Testis (tissue), 3 donors: ENCODE data around the gene ELP2. TPM values are rescaled to one million over a fixed set of nuclear protein-coding genes. Genes with fewer than 3 reads are reported as not detected.
"Not testable (repeated sequence)": the region's sequence is repeated elsewhere in the genome, so short reads cannot be mapped to it uniquely, and the experiment has no call there.

Source experiments
- DNase-seq: peaks from one replicate; pipeline ENCODE4 v3.0.0-alpha.2; 2019
- H3K27ac ChIP-seq, 2 donors: fragments of 200-600 bp; sonication (generic); one replicate each; pipeline ENCODE4 v1.5.1; 2019
- H3K27me3 ChIP-seq: fragments of 200-600 bp; sonication (generic); one replicate; pipeline ENCODE4 v1.5.1; 2019
- H3K36me3 ChIP-seq: fragments of 200-600 bp; sonication (generic); one replicate; pipeline ENCODE4 v1.5.1; 2017; ENCODE audit warnings: low read depth; ENCODE audit errors: missing control alignments
- H3K4me1 ChIP-seq: fragments of 200-600 bp; sonication (generic); one replicate; pipeline ENCODE4 v1.5.1; 2019
- H3K4me3 ChIP-seq, 2 donors: fragments of 200-600 bp; sonication (generic); one replicate each; pipeline ENCODE4 v1.5.1; 2017 to 2019
- H3K9me3 ChIP-seq: fragments of 200-600 bp; sonication (generic); one replicate; pipeline ENCODE4 v1.5.1; 2017
- CTCF ChIP-seq, 3 experiments: fragments of 450-650 bp in 2 of 3; fragments of 200-600 bp in 1 of 3; sonication (generic) in 1 of 3; IDR thresholded peaks; one replicate each; pipeline ENCODE4 v1.5.1; 2016 to 2019; ENCODE audit warnings: antibody characterized with exemption in 3 of 3, mild to moderate bottlenecking in 2 of 3, moderate library complexity in 1 of 3
- POLR2A ChIP-seq: fragments of 450-650 bp; IDR thresholded peaks from one replicate; pipeline ENCODE4 v1.6.1; 2017; ENCODE audit warnings: antibody characterized with exemption, mild to moderate bottlenecking, moderate library complexity
- WGBS, 2 donors: methylation state at CpG; one replicate each; pipeline ENCODE4 v1.1.5; 2018; 5-methylcytosine and 5-hydroxymethylcytosine counted together
- intact Hi-C: fragments of 100-400 bp; cut with DNase I; formaldehyde crosslinking; loops from one replicate; pipeline ENCODE4 v1.15.1; 2023; ENCODE audit warnings: low total_unique reads
- polyA plus RNA-seq: library from polyadenylated mRNA; stranded (reverse); fragments of 350-450 nt; fragmentation: Illumina TruSeq; extraction: RNeasy Lipid Tissue Mini Kit (QIAGEN cat#74804); gene quantifications from one replicate; pipeline ENCODE4 v1.2.3, GENCODE V29; 2014; ENCODE audit warnings: low read depth, low replicate concordance; ENCODE audit not compliant: insufficient read depth
- total RNA-seq, 2 donors: library from RNA; depleted of rRNA; stranded (reverse); fragments of >200 nt; gene quantifications; one replicate each; pipeline ENCODE4 v1.2.3, GENCODE V29; 2016

Gene ELP2
- total and polyA plus RNA-seq, 3 donors from 2014 or later: 81.0 to 95.2 (median 94.8) TPM

DNA sequence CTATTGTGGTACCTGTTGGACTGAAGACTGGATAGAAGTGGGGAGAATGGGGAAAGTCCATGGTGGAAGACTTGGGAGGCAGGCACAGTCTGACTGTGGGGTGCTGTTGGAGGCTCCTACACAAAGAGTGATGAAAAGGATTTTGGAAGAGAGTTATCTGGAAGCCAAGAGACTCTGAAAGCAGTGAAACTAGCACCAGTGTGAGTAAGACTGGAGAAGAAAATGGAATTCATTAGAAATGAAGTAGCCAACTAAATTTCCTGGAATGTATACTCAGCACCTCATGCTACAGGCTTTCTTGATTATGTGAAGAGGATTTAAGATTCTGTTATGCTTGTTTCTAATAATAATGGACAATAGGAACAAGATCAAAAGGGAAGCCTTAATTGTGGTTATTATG lies 27.7 kb downstream of the ELP2 start:
- no peaks in the 10 kb centered on the region for H3K27me3 ChIP-seq
- no peaks in the 10 kb centered on the region for H3K9me3 ChIP-seq
- intact Hi-C loops: no loop called here
- H3K4me3 ChIP-seq: no peak overlapping the region
- H3K27ac ChIP-seq: no peak overlapping the region
- DNase-seq: no peak
- H3K4me1 ChIP-seq: peaks cover 15% of the 10 kb centered on the region
- no peak for TF ChIP-seq POLR2A
- no peak for TF ChIP-seq CTCF (IDR thresholded peaks at IDR 0.05)
- H3K36me3 ChIP-seq: no peaks in the 10 kb centered on the region

DNA sequence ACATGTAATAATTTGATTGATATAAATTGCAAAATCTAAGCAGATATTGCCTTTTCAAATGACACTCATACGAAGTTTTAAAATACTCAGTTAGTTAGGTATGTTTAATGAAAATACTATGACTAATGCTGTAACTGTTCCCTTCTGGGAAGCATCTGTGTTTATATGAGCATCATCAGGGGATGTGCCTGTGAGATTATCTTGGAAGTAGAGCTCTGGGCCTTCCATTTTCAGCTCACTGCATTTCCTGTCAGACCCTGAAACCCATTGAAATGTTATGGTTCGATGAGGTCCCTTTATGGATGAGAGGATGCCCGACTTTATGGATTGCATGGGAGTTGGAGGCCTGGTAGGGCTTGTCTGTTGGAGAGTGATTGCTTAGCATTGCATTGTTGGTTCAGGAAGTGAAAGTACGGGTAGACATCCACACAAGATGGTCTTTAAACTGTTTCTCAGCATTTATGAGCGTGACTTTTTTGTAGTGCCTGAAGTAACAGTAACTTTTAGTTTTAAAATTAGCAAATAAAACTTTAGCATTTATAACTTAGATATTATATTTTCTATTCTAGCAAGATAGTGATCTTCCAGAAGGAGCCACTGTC lies 28.7 kb downstream of the ELP2 start:
- Histone ChIP-seq H3K9me3 (no peaks in the 10 kb centered on the region), H3K4me3 (no peak overlapping the region), H3K4me1 (peaks cover 7% of the 10 kb centered on the region), H3K36me3 (no peaks in the 10 kb centered on the region), H3K27me3 (no peaks in the 10 kb centered on the region), H3K27ac (no peak overlapping the region)
- intact Hi-C loops: no loop called here
- no peak for DNase-seq
- TF ChIP-seq POLR2A (no peak), CTCF (IDR thresholded peaks at IDR 0.05) (no peak)
- 86 to 92% methylated on average over 5 of the region's 5 CpGs for WGBS, 2 donors

DNA sequence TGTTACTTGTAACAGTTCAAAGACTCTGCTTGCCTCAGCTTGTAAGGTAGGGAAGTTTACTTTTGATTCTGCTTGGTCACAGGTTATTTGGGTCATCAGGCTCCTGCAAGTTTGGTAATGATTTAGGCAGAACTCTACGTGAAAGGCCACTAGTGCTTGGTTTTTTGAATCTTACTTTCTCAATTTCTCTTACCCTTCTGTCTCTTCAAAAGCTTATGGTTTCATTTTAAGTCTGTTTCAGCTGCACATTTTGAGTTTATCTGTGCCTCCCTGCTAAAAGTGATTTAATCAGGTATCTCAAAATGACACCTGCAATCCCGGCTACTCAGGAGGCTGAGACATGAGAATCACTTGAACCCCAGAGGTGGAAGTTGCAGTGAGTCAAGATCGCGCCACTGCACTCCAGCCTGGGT lies 31.3 kb downstream of the ELP2 start:
- no peaks in the 10 kb centered on the region for H3K9me3 ChIP-seq
- DNase-seq: no peak
- H3K4me1 ChIP-seq: no peaks in the 10 kb centered on the region
- 90 to 93% methylated on average over 4 of the region's 4 CpGs for WGBS, 2 donors
- intact Hi-C loops: no loop called here
- H3K27ac ChIP-seq: no peak overlapping the region
- TF ChIP-seq CTCF (IDR thresholded peaks at IDR 0.05): no peak
- no peak for TF ChIP-seq POLR2A
- no peak overlapping the region for H3K4me3 ChIP-seq
- no peaks in the 10 kb centered on the region for H3K36me3 ChIP-seq
- no peaks in the 10 kb centered on the region for H3K27me3 ChIP-seq

DNA sequence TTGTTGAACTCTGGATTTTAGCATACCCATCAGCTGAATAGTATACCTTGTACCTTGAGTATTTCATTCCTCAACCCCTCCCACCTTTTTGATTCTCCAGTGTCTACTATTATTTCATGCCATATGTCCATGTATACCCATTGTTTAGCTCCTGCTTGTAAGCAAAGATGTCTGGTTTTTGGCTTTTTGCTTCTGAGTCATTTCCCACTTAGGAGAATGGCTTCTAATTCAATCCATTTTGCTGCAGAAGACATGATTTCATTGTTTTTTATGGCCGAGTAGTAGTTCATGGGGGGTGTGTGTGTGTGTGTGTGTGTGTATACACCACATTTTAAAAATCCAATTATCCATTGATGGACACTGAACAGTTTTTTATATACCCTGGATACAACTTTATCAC lies 33.3 kb downstream of the ELP2 start:
- Histone ChIP-seq H3K4me1 (no peaks in the 10 kb centered on the region), H3K36me3 (no peaks in the 10 kb centered on the region), H3K27ac (no peak overlapping the region), H3K4me3 (no peak overlapping the region), H3K27me3 (no peaks in the 10 kb centered on the region), H3K9me3 (no peaks in the 10 kb centered on the region)
- no peak for DNase-seq
- intact Hi-C loops: no loop called here
- TF ChIP-seq CTCF (IDR thresholded peaks at IDR 0.05): no peak
- TF ChIP-seq POLR2A: no peak
- WGBS, 2 donors: 76 to 82% methylated on average over 1 of the region's 1 CpG

- intact Hi-C loops: no loop called here
- H3K4me1 ChIP-seq: no peaks in the 10 kb centered on the region
- H3K9me3 ChIP-seq: no peaks in the 10 kb centered on the region
- 93 to 96% methylated on average over 3 of the region's 3 CpGs for WGBS, 2 donors
- no peaks in the 10 kb centered on the region for H3K36me3 ChIP-seq
- no peak overlapping the region for H3K4me3 ChIP-seq
- H3K27me3 ChIP-seq: no peaks in the 10 kb centered on the region
- H3K27ac ChIP-seq: no peak overlapping the region
- no peak for DNase-seq
- TF ChIP-seq CTCF (IDR thresholded peaks at IDR 0.05): no peak
- TF ChIP-seq POLR2A: no peak
Measured at GRCh38 chr18:36167692-36168218, 38.1 kb downstream of the ELP2 start.

- H3K36me3 ChIP-seq, H3K4me1 ChIP-seq, H3K9me3 ChIP-seq, H3K27ac ChIP-seq, H3K4me3 ChIP-seq, H3K27me3 ChIP-seq, DNase-seq, intact Hi-C loops: not testable (repeated sequence)
- WGBS, 2 donors: 87 to 93% methylated on average over 3 of the region's 3 CpGs
Measured at GRCh38 chr18:36168296-36168695, 38.6 kb downstream of the ELP2 start.
